Measurements from ENCODE around the gene ITPR3. TPM values are rescaled to one million over a fixed set of nuclear protein-coding genes. Genes with fewer than 3 reads are reported as not detected.

Gene ITPR3
- total and polyA plus RNA-seq, 2 donors = 8.2 to 11.0 TPM

DNA sequence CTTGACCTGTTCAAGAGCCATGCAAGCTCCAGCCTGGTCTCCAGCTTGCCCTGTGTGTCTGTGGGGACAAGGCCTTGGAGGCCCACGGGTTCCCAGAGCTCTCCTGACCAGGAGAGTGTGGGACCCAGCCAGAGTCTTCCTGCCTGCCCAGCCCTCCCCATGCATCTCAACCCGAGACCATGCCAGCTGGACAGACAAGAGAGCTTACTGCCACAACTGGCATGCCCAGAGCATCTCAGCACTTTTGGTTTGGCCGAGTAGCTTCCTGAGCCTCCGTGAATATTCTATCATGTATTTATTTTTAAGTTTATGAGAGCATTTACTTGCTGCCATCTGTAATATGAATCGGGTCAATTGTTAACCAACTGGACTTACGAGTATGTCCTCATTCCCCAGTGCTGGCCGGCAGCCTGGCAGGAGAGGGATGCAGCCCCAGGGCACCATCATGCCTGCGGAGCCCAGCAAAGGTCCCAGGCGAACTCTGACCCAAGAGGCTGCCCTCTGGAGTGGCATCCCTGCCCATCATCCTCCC, 110.7 kb downstream of the ITPR3 start:
- no peak for DNase-seq (ENCODE audit: extremely low spot score)
- WGBS = 79% methylated on average over 9 of the region's 9 CpGs
- no peaks in the 10 kb centered on the region for H3K4me1 ChIP-seq (ENCODE audit: insufficient read depth)
- H3K4me3 ChIP-seq (ENCODE audit: low read depth, low read length) = no peak overlapping the region
- no peaks in the 10 kb centered on the region for H3K36me3 ChIP-seq (ENCODE audit: insufficient read depth)
- no peak overlapping the region for H3K27ac ChIP-seq (ENCODE audit: low read depth)

DNA sequence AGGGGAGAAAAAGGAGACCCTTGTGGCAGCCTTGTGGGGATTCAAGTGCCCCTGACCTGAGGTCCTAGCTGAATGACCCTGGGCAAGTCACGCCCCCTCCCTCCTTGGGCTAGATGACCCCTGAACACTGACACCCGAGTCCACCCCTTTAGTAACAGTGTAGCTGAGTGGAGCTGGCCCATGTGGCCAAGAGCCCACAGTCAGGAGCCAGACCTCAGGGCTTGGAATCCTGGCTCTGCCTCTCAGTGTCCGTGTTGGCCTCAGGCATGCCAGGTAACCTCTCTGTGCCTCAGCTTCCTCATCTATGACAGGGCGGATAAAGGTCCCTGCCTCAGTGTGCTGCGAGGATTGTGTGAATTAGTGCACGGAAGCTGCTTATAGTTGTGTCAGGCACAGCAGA, 111.3 kb downstream of the ITPR3 start:
- no peak overlapping the region for H3K27ac ChIP-seq (ENCODE audit: low read depth)
- no peak for DNase-seq (ENCODE audit: extremely low spot score)
- H3K4me1 ChIP-seq (ENCODE audit: insufficient read depth) = no peaks in the 10 kb centered on the region
- WGBS = 91% methylated on average over 6 of the region's 6 CpGs
- no peak overlapping the region for H3K4me3 ChIP-seq (ENCODE audit: low read depth, low read length)
- no peaks in the 10 kb centered on the region for H3K36me3 ChIP-seq (ENCODE audit: insufficient read depth)

DNA sequence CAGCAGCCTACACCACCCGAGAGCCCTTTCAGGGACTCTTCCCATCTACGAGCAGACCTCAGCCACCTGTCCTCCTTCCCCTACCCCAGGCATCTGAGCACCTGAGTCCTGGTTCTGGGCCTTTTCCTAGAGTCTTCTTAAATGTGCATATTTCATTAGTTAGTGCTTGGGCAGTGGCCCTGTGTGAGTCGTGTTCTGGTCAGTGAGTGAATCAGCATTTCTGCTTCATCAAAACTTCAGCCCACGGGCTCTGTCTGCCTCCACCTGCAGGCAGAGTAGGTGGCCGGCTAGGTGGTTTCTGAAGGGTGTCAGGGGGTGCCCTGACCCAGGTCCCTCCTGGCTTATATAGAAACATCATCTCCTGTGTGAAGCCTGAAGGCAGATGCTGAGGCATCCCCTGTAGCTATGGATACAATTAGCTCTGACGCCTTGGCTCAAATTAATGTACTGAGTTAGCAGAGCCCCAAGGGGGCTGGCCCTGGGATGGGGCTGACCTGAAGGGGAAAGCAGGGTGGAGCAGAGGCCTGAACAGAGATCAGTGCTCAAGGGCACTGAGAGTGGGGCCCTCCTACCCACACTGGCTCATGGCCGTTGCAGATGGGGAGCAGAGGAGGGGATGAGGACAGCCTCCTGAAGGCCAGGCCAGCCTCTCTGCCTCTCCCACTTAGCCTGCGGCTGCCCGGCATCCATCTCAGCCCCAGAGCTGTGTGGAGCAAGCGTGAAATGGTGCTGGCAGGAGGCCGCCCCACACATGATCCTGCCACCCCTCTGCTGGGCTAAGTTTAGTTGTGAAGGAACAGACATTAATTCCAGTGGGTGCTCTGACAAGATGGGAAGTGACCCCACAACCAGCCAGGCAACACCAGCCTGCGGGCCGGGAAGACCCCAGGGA, 111.9 kb downstream of the ITPR3 start:
- no peak overlapping the region for H3K27ac ChIP-seq (ENCODE audit: low read depth)
- no peaks in the 10 kb centered on the region for H3K36me3 ChIP-seq (ENCODE audit: insufficient read depth)
- no peaks in the 10 kb centered on the region for H3K4me1 ChIP-seq (ENCODE audit: insufficient read depth)
- H3K4me3 ChIP-seq (ENCODE audit: low read depth, low read length) = no peak overlapping the region
- DNase-seq (ENCODE audit: extremely low spot score) = no peak
- WGBS = 90% methylated on average over 13 of the region's 13 CpGs

DNA sequence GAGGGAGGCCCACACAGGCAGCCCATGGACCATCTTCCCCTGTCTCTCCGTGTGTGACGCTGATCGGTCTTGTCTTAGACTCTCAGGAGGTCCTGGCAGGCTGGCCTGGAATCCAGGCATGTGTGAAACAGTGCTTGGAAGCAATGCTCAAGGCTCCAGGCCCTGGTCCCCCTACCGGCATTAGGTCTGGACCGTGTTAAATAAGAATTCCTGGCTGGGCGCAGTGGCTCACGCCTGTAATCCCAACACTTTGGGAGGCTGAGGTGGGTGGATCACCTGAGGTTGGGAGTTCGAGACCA, 112.5 kb downstream of the ITPR3 start:
- no peak overlapping the region for H3K27ac ChIP-seq (ENCODE audit: low read depth)
- DNase-seq (ENCODE audit: extremely low spot score) = no peak
- no peaks in the 10 kb centered on the region for H3K4me1 ChIP-seq (ENCODE audit: insufficient read depth)
- H3K4me3 ChIP-seq (ENCODE audit: low read depth, low read length) = no peak overlapping the region
- H3K36me3 ChIP-seq (ENCODE audit: insufficient read depth) = no peaks in the 10 kb centered on the region
- WGBS = 93% methylated on average over 8 of the region's 8 CpGs

DNA sequence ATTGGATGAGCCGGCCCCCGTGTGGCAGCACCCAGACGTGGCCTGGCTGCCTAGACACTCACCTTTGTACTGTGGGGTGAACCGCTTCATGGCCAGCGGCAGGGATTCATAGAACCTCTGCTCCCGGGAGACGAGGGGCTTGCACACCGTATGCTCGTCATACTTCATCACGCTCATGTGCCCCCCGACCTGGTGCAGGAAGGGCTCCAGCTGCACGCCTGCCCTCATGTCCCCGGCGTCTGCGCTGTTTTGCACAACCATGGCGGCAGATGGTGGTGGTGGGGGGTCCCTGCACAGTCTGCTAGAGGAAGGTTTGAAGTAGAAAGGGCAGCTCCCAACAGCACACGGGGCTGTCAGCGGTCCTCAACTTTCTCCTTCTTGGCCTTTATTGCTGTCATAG, 114.1 kb downstream of the ITPR3 start:
- DNase-seq (ENCODE audit: extremely low spot score) = no peak
- H3K36me3 ChIP-seq (ENCODE audit: insufficient read depth) = no peaks in the 10 kb centered on the region
- 86% methylated on average over 18 of the region's 18 CpGs for WGBS
- H3K4me1 ChIP-seq (ENCODE audit: insufficient read depth) = no peaks in the 10 kb centered on the region
- H3K27ac ChIP-seq (ENCODE audit: low read depth) = no peak overlapping the region
- H3K4me3 ChIP-seq (ENCODE audit: low read depth, low read length) = no peak overlapping the region

DNA sequence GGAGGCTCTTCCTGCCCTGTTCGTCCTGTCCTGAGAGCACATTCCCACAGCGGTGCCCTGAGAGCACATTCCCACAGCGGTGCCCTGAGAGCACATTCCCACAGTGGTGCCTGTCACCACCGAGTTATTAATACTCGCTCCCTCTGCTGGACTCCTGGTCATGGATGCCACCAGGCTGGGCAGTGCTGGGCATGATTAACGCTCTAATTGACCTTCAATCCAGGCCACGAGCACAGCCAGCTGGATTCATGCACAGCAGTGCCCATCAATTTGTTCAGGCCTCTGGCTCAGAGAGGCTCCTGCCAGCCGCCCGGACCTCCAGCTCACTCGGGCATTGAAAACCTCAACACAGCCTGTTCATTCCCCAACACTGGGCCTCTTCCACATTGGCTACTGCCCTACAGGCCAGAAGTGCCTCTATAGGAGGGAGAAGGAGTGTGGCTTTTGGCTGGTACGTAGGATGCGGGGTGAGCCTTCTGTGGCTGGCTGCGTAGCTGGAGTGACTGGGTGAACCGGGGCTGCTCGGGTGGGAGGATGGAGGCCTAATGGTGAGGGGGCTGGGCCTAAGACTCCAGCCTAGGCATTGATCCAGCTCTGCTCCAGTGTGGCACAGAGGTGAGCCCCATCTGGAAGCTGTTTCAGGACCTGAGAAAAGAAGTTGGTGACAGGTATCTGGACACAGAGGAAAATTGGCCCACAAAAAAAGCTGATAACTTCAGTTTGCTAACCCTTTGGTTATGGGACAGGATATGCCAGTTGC, 116.3 kb downstream of the ITPR3 start:
- Histone ChIP-seq H3K27ac (ENCODE audit: low read depth) (no peak overlapping the region), H3K4me3 (ENCODE audit: low read depth, low read length) (no peak overlapping the region), H3K36me3 (ENCODE audit: insufficient read depth) (no peaks in the 10 kb centered on the region), H3K4me1 (ENCODE audit: insufficient read depth) (no peaks in the 10 kb centered on the region)
- no peak for DNase-seq (ENCODE audit: extremely low spot score)
- 86% methylated on average over 15 of the region's 15 CpGs for WGBS

DNA sequence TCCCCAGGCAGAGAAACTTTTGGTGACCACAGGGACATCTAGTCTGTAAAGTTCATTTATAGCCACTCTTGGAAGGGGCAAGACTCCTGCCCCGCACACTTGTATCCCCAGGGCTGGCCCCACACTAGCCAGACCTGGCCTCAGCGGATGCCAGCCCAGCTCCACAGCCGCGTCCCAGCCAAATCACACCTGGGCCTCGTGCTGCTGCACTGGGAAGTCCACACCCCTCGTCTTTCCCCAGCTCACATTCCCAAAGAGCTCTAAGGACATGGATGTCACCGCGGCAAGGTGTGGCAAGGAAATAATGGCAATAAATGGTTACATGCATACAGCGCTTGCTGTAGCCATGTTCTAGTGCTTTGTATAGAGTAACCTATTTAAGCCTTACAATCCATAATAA, 117.0 kb downstream of the ITPR3 start:
- no peak overlapping the region for H3K4me3 ChIP-seq (ENCODE audit: low read depth, low read length)
- 86% methylated on average over 9 of the region's 9 CpGs for WGBS
- H3K27ac ChIP-seq (ENCODE audit: low read depth) = no peak overlapping the region
- DNase-seq (ENCODE audit: extremely low spot score) = no peak
- no peaks in the 10 kb centered on the region for H3K4me1 ChIP-seq (ENCODE audit: insufficient read depth)
- no peaks in the 10 kb centered on the region for H3K36me3 ChIP-seq (ENCODE audit: insufficient read depth)

DNA sequence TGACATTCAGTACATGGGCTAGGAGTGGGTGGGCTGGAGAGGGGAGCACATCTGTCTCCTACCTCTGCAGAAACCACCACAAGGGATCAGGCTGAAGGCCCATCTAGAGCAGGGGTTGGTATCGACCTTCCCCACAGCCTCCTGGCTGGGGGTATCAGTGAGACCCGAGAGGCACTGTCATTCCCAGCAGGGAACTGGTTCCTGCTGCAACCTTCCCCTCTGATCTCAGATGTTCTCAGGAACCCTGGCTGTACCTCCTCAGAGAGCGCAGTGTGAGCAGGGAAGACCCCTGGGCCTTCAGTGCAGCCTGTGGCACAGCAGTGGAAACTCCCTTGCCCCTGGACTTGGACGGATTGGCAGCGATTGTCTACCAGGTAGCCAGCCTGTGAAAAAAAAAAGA, 117.8 kb downstream of the ITPR3 start:
- H3K4me1 ChIP-seq (ENCODE audit: insufficient read depth) = no peaks in the 10 kb centered on the region
- WGBS = 93% methylated on average over 5 of the region's 5 CpGs
- no peak overlapping the region for H3K27ac ChIP-seq (ENCODE audit: low read depth)
- no peak for DNase-seq (ENCODE audit: extremely low spot score)
- H3K4me3 ChIP-seq (ENCODE audit: low read depth, low read length) = no peak overlapping the region
- no peaks in the 10 kb centered on the region for H3K36me3 ChIP-seq (ENCODE audit: insufficient read depth)

DNA sequence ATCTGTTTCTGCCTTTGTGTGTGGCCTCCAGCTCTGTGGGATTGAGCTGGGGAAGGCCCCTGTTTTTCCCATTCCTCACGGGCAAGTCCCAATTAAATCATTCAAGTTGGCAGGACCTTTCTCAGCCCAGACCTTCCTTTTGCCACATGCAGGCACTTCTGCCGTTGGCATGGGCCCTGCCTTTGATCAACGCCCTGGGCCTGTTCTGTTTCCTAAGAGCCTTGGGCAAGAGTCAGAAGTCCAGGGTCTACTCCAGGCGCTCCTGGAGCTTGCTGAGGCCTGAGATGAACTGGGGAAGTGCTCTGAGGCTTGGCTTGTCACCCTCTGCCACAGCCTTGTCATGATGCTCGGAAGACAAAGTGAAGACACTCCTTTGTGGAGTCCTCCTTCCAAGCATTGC, 118.4 kb downstream of the ITPR3 start:
- Histone ChIP-seq H3K27ac (ENCODE audit: low read depth) (no peak overlapping the region), H3K4me3 (ENCODE audit: low read depth, low read length) (no peak overlapping the region), H3K4me1 (ENCODE audit: insufficient read depth) (no peaks in the 10 kb centered on the region), H3K36me3 (ENCODE audit: insufficient read depth) (no peaks in the 10 kb centered on the region)
- no peak for DNase-seq (ENCODE audit: extremely low spot score)
- WGBS = 88% methylated on average over 5 of the region's 5 CpGs

DNA sequence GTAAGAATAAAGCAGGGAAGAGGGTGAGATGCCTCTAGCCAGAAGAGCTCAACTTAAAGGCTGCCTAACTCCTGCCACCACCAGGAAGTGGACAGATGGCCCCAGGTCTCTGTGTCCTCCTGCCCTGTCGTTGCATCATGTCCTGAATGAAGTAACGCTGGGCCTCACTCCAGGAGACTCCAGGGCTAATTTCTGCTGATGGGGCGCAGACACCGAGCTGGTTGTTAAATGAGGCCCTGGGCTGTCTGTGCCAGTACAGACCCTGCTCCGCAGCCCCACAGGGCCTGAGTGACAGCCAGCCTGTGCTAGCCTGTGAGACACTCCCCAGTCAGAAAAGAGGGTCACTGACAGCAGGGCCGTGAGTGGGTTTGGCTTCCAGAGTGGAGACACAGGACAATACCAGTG, 119.1 kb downstream of the ITPR3 start:
- WGBS = 73% methylated on average over 6 of the region's 6 CpGs
- Histone ChIP-seq H3K27ac (ENCODE audit: low read depth) (no peak overlapping the region), H3K36me3 (ENCODE audit: insufficient read depth) (no peaks in the 10 kb centered on the region), H3K4me3 (ENCODE audit: low read depth, low read length) (no peak overlapping the region), H3K4me1 (ENCODE audit: insufficient read depth) (no peaks in the 10 kb centered on the region)
- DNase-seq (ENCODE audit: extremely low spot score) = no peak

DNA sequence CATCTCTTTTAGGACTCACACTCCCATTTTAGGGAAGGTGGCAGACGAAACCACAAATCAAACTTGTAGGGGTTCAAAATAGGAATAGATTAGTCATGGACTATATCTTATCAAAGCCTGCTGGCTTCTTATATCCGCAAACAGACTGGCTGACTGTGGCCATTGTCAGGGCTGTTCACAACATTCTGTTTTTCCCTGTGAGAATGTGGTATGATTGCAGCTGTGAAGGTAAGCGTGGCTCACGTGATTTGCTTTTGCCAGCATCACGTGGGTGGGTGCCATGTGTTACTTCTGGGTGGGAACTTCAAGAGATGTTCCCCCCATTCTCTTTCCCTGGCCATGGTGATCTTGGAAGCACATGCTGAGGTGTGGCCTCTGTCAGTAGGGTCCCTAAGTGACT, 119.7 kb downstream of the ITPR3 start:
- Histone ChIP-seq H3K4me3 (ENCODE audit: low read depth, low read length) (no peak overlapping the region), H3K36me3 (ENCODE audit: insufficient read depth) (no peaks in the 10 kb centered on the region), H3K4me1 (ENCODE audit: insufficient read depth) (no peaks in the 10 kb centered on the region), H3K27ac (ENCODE audit: low read depth) (no peak overlapping the region)
- 84% methylated on average over 5 of the region's 5 CpGs for WGBS
- no peak for DNase-seq (ENCODE audit: extremely low spot score)

DNA sequence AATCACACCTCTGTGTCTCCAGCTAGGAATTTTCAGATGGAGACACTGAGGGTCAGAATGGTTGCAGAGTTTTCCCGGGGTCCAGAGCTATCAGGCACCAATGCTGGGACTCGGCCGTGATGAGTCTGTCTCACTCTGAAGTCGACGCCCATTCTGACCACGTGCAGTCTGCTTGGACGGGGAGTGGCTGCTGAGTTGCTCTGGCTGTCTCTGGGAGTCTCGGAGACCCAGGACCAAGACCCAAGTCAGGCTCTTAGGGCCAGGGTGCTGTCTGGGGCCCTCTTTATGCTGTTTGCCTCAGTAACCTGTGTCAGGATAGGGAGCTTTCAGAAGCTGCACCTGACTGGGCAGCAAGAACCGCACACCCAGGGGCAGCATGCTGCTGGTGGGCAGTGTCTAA, 121.0 kb downstream of the ITPR3 start:
- no peak for DNase-seq (ENCODE audit: extremely low spot score)
- H3K4me1 ChIP-seq (ENCODE audit: insufficient read depth) = no peaks in the 10 kb centered on the region
- no peak overlapping the region for H3K27ac ChIP-seq (ENCODE audit: low read depth)
- H3K36me3 ChIP-seq (ENCODE audit: insufficient read depth) = no peaks in the 10 kb centered on the region
- H3K4me3 ChIP-seq (ENCODE audit: low read depth, low read length) = no peak overlapping the region
- WGBS = 57% methylated on average over 9 of the region's 9 CpGs

DNA sequence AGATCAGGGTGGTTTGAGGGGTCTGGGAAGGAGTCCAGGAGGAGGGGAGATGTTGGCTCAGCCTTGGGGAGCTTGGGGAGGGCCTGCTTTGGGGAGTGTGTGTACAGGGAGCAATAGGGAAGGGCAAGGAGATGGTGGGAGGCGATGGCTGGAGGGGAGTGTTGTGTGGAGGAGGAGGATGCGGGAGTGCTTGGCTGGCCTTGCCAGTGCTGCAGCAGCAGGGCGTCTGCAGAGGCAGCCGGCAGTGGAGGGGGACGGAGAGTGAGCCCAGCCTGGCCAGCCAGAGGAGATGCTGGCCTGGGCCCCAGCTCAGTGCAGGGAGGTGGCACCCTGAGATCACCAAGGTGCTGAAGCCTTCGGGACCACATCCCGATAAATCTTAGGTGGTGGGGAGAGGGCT, 121.7 kb downstream of the ITPR3 start:
- Histone ChIP-seq H3K4me3 (ENCODE audit: low read depth, low read length) (no peak overlapping the region), H3K27ac (ENCODE audit: low read depth) (no peak overlapping the region), H3K4me1 (ENCODE audit: insufficient read depth) (no peaks in the 10 kb centered on the region), H3K36me3 (ENCODE audit: insufficient read depth) (no peaks in the 10 kb centered on the region)
- WGBS = 53% methylated on average over 7 of the region's 7 CpGs
- DNase-seq (ENCODE audit: extremely low spot score) = no peak
